GM19193 (cell line): Measurements from ENCODE around the gene TMPRSS11A.

ENCODE experiments used
- POLR2A ChIP-seq: IDR thresholded peaks from 4 replicates; pipeline ENCODE4 v1.6.1; 2011; ENCODE audit not compliant: insufficient read depth, insufficient read length; ENCODE audit errors: extremely low read depth

Gene TMPRSS11A

DNA sequence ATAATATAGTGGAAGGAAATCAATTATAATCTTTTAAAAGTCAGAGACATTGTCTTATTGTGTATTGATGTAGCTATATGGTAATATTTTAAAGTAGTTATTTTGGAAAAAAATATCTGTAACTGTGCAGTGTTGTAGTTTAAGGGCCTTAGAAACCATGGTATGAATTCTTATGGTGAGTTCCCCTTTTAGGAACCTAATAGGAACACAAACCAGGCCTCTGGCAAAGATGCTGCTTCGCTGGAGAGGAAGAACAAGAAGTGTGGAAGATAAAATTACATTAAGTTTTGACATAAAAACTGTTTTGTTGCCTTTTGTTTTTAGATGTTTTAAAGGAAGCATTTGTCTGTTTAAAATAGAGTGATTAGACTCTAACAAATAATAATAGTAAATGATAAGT lies 68.6 kb downstream of the TMPRSS11A start:
- TF ChIP-seq POLR2A, result no peak

- no peak for TF ChIP-seq POLR2A
Observed at GRCh38 chr4:67892905-67893304, 70.4 kb downstream of the TMPRSS11A start.

- no peak for TF ChIP-seq POLR2A
Observed at GRCh38 chr4:67892253-67892652, 71.0 kb downstream of the TMPRSS11A start.

DNA sequence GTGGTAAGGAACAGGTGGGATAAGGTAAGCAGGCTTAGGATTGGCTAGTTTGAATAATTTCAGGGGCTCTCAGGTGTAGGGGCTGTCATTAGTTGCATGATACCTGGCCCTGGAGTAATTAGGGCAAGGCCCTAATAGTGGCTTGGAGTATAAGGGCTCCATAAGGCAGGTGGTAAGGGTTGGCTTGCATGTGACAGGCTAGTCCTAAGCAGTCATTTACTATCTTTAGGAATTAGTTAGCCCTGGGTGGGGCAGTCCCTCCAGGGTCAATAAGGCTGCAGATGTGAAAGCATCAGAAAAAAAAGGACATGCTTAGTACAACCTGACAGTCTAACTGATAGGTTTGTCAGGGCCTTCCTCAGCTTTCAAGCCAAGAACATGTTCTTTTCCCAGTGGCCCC lies 71.6 kb downstream of the TMPRSS11A start:
- TF ChIP-seq POLR2A, result no peak

DNA sequence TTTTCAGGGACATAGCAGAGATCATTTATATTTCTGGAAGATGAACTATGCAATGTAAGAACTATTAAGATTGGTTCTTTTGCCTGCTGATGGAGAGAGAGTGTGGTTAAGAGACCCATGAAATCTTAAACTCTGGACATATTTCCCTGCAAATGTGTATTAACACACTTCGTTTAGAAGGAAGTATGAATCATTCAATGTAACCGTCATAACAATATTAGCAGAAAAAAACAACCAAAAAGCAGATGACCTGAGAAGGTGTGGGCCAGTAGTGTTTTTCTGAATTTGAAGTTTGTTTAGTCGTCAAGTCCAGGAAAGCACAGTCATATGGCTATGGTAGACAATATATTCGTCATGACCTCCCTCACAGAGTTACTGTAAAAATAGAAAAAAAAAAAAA lies 77.0 kb downstream of the TMPRSS11A start:
- no peak for TF ChIP-seq POLR2A

- no peak for TF ChIP-seq POLR2A
Observed at GRCh38 chr4:67885762-67886161, 77.5 kb downstream of the TMPRSS11A start.

DNA sequence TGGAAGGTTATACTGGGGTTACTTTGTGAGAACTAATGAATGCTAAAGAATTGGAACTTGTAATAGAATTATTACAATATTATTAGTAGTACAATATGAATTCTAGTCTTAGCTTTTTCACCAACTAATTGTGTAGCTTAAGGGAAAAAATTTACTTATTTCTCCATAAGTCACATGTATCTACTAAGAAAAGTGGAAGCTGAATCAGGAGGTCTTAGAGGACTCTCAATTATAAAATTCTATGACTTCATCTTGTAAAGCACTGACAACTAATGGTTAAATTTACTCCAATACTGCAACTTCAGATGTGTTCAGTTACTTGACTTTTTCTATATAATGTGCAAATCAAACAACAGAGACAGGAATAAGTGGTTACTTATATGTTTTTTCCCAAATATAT lies 78.6 kb downstream of the TMPRSS11A start:
- no peak for TF ChIP-seq POLR2A

- no peak for TF ChIP-seq POLR2A
Observed at GRCh38 chr4:67883902-67884301, 79.4 kb downstream of the TMPRSS11A start, which contains the start of gene TMPRSS11D. Gene TMPRSS11D (minus strand): TSS chr4:67884002. CDS start chr4:67883933, 69 bp downstream.

DNA sequence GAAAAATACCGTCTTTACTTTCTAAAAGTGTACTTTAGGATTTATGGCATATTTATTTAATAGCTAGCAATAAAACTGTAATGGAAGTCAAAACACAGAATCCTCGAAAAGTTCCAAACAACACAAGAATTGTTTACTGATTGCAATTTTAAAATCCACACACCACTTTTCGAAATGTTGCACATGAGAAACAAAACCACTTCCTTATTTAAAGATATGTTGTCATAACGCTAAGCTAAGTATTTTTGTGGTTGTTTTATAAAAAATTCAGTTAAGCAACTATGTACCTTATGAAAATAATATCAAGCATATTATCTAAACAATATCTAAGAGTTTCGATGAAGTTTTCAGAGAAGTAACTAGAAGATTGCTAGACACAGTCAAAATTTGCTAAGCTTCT lies 79.8 kb downstream of the TMPRSS11A start:
- TF ChIP-seq POLR2A, result no peak

DNA sequence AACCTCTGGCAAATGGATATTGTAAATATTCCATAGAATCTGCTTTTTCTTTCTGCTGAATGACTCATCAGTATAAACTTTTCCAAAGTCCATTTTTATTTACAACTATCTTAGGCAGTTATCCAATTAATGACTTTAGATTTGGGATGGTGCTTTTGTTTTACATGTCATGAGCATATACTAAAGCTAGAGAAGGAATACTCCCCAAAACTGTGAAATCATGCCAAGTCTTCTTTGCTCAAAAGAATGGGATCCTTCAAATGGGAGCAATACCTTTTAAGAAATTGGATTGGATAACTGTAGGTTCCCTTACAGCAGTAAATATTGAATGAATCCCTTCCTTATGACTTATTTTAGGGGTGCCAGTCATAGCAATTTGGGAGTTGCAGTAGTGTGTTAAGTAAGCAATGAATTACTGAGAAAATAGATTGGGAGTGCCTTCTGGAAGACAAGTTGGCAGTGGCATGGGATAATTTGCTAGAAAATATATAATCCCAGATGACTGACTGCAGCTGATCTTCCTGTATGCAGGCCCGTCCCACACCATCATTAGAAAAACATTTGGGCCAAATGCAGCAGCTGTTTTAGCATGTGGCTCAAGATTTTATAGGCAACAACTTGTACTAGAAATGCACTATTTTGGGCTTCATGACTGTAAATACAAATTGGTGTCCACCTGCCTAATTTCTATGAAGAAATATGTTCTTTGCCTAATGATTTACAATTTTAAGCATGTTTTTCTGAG lies 82.3 kb downstream of the TMPRSS11A start:
- no peak for TF ChIP-seq POLR2A

- TF ChIP-seq POLR2A, result no peak
Observed at GRCh38 chr4:67879486-67879885, 83.8 kb downstream of the TMPRSS11A start.

- no peak for TF ChIP-seq POLR2A
Observed at GRCh38 chr4:67877086-67877485, 86.2 kb downstream of the TMPRSS11A start.

GRCh38 chr4:67874986-67875385 lies 88.3 kb downstream of the TMPRSS11A start:
- no peak for TF ChIP-seq POLR2A

GRCh38 chr4:67873116-67873515 lies 90.2 kb downstream of the TMPRSS11A start:
- no peak for TF ChIP-seq POLR2A

DNA sequence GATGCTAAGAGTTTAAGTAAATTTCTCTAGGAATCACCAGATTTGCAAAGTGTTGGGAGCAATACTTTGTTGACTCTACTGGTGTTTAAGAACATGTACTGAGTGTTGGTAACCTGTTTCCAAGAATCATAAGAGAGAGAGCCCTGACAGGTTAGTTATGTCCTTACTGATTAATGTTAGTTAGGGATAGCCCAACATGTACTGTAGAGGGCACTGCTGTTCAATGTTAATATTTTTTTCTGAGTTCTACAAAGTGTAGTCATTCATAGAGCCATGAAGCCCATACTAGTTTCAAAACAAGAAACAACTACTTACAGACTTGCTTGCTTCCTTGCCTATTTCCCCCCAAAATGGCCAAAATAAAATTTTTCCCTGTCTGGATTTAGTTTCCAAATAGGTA lies 91.4 kb downstream of the TMPRSS11A start:
- TF ChIP-seq POLR2A, result no peak

DNA sequence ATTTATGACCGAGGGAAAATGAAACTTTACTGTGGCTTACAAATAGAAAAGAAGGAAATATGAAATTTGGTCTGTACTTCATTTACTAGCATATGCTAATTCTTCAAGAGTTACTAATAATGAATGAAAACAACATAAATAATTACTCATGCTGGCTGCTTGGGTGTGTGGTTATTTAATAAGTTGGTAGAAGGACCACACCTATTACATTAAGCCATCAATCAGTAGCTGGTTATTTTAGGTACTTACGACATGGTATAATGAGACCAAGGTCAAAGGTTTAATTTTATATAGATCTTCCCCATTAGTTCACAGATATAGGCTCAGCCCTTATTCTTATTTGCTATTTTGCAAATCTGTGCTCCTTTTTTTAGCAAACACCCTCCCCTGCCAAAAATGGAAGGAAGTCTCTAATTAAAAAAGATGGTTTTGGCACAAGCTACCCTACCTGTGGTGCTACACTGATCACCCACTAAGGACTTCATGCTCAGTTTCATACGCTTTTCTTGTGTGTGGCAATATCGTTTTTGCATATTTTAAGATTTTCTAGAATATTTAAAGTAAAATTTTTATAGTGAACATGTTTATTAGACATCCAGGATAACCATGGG lies 93.6 kb downstream of the TMPRSS11A start:
- no peak for TF ChIP-seq POLR2A

- no peak for TF ChIP-seq POLR2A
Observed at GRCh38 chr4:67861513-67861912, 101.8 kb downstream of the TMPRSS11A start.
